CD14-positive monocyte (primary cell): ENCODE results near the gene ITGA6. TPM values are rescaled to one million over a fixed set of nuclear protein-coding genes. Genes with fewer than 3 reads are reported as not detected.

Source experiments
- DNase-seq, 3 donors: peaks; one replicate each; pipeline ENCODE4 v3.0.0-alpha.2; 2011 to 2022
- H2AFZ ChIP-seq: 2 replicates; pipeline ENCODE4 v1.6.0; 2012; ENCODE audit warnings: mild to moderate bottlenecking, low read depth, low read length, inconsistent platforms; ENCODE audit not compliant: insufficient read depth, poor library complexity, severe bottlenecking
- H3K27ac ChIP-seq, 2 donors: 1 replicate in 1 of 2; 2 replicates in 1 of 2; pipeline ENCODE4 v1.5.1; 2012 to 2013; ENCODE audit warnings: low read length in 2 of 2, control low read depth in 1 of 2, inconsistent platforms in 1 of 2, low read depth in 1 of 2, mild to moderate bottlenecking in 1 of 2
- H3K27me3 ChIP-seq, 2 donors: one replicate each; pipeline versions ENCODE4 v1.6.0 to v1.6.1; 2011 to 2013; ENCODE audit warnings: low read length in 2 of 2; ENCODE audit not compliant: control insufficient read depth in 2 of 2, insufficient read depth in 2 of 2
- H3K36me3 ChIP-seq, 2 donors: replicated peaks in 1 of 2; 1 replicate in 1 of 2; 2 replicates in 1 of 2; pipeline versions ENCODE4 v1.5.1 to v1.6.1; 2012 to 2013; ENCODE audit warnings: low read length in 2 of 2, control low read depth in 1 of 2, inconsistent platforms in 1 of 2, mild to moderate bottlenecking in 1 of 2; ENCODE audit not compliant: insufficient read depth in 2 of 2, control insufficient read depth in 1 of 2
- H3K4me1 ChIP-seq, 2 donors: 1 replicate in 1 of 2; 2 replicates in 1 of 2; pipeline versions ENCODE4 v1.5.1 to v1.6.1; 2012 to 2013; ENCODE audit warnings: low read length in 2 of 2, control low read depth in 1 of 2, inconsistent platforms in 1 of 2, mild to moderate bottlenecking in 1 of 2, moderate library complexity in 1 of 2; ENCODE audit not compliant: insufficient read depth in 2 of 2, control insufficient read depth in 1 of 2
- H3K4me2 ChIP-seq: replicated peaks from 2 replicates; pipeline ENCODE3; 2012; ENCODE audit warnings: low read length, moderate library complexity, mild to moderate bottlenecking; ENCODE audit not compliant: poor library complexity, severe bottlenecking; ENCODE audit errors: extremely low read depth
- H3K4me3 ChIP-seq, 3 experiments: fragments of 200-600 bp in 1 of 3; sonication (generic) in 1 of 3; replicated peaks in 1 of 3; 1 replicate in 2 of 3; 2 replicates in 1 of 3; pipeline ENCODE4 v1.5.1; 2011 to 2013; ENCODE audit warnings: low read length in 3 of 3, mild to moderate bottlenecking in 3 of 3, control low read depth in 2 of 3, low read depth in 2 of 3, inconsistent platforms in 1 of 3, moderate library complexity in 1 of 3
- H3K79me2 ChIP-seq: 2 replicates; pipeline ENCODE4 v1.6.0; 2012; ENCODE audit warnings: mild to moderate bottlenecking, control low read depth, inconsistent platforms, low read length, moderate library complexity; ENCODE audit not compliant: insufficient read depth
- H3K9ac ChIP-seq: 2 replicates; pipeline ENCODE4 v1.6.0; 2017; ENCODE audit warnings: low read length, mild to moderate bottlenecking; ENCODE audit not compliant: insufficient read depth, poor library complexity, severe bottlenecking
- H3K9me3 ChIP-seq, 2 donors: replicated peaks in 1 of 2; 1 replicate in 1 of 2; 2 replicates in 1 of 2; pipeline versions ENCODE4 v1.5.1 to v1.6.1; 2012 to 2013; ENCODE audit warnings: low read length in 2 of 2, control low read depth in 1 of 2; ENCODE audit not compliant: control insufficient read depth in 1 of 2, insufficient read depth in 1 of 2
- H4K20me1 ChIP-seq: 2 replicates; pipeline ENCODE4 v1.6.0; 2012; ENCODE audit warnings: mild to moderate bottlenecking, low read length, control low read depth, moderate library complexity; ENCODE audit not compliant: insufficient read depth
- H3K27ac Mint-ChIP-seq, 7 donors: one replicate each; pipeline ENCODE4 v1.8.0; 2020; ENCODE audit warnings: mild to moderate bottlenecking in 7 of 7, mixed read lengths in 7 of 7, moderate library complexity in 6 of 7, inconsistent platforms in 2 of 7
- H3K27me3 Mint-ChIP-seq, 3 donors: one replicate each; pipeline ENCODE4 v1.8.0; 2021 to 2022; ENCODE audit warnings: low read depth in 3 of 3, mild to moderate bottlenecking in 3 of 3, mixed read lengths in 3 of 3, moderate library complexity in 3 of 3, inconsistent platforms in 1 of 3
- H3K36me3 Mint-ChIP-seq, 2 donors: one replicate each; pipeline ENCODE4 v1.8.0; 2020; ENCODE audit warnings: mixed read lengths in 2 of 2, inconsistent platforms in 1 of 2, mild to moderate bottlenecking in 1 of 2
- H3K4me1 Mint-ChIP-seq: one replicate; pipeline ENCODE4 v1.8.0; 2020; ENCODE audit warnings: mild to moderate bottlenecking, mixed read lengths
- H3K4me3 Mint-ChIP-seq, 2 donors: one replicate each; pipeline ENCODE4 v1.8.0; 2020; ENCODE audit warnings: mild to moderate bottlenecking in 2 of 2, mixed read lengths in 2 of 2, moderate library complexity in 1 of 2
- H3K9me3 Mint-ChIP-seq, 7 donors: one replicate each; pipeline ENCODE4 v1.8.0; 2020 to 2022; ENCODE audit warnings: mixed read lengths in 7 of 7, mild to moderate bottlenecking in 6 of 7, moderate library complexity in 6 of 7, inconsistent platforms in 2 of 7
- WGBS: methylation state at CpG from one replicate; pipeline ENCODE4 v1.1.5; 2013; ENCODE audit warnings: missing lambda C conversion rate; ENCODE audit not compliant: insufficient coverage; 5-methylcytosine and 5-hydroxymethylcytosine counted together
- intact Hi-C, 2 donors: fragments of 100-400 bp; cut with micrococcal nuclease; formaldehyde crosslinking; loops; one replicate each; pipeline versions ENCODE4 v1.15.0 to v1.15.1; 2023
- polyA plus RNA-seq, 3 donors: library from polyadenylated mRNA; depleted of rRNA in 1 of 3; unstranded in 2 of 3; stranded (reverse) in 1 of 3; fragments of 300-500 nt in 2 of 3; fragments of >200 nt in 1 of 3; fragmentation: Illumina TruSeq in 2 of 3; gene quantifications; 1 replicate in 2 of 3; 2 replicates in 1 of 3; pipeline ENCODE4 v1.2.3, GENCODE V29; 2012 to 2021
- TF ChIP-seq, protein P1 (sequence below): fragments of 200-600 bp; IDR thresholded peaks from one replicate; pipeline ENCODE4 v1.8.0; 2022; ENCODE audit warnings: antibody characterized with exemption, mild to moderate bottlenecking

ITGA6 gene
- polyA plus RNA-seq, 3 donors, result 0.01 to 0.36 (median 0.20) TPM

DNA sequence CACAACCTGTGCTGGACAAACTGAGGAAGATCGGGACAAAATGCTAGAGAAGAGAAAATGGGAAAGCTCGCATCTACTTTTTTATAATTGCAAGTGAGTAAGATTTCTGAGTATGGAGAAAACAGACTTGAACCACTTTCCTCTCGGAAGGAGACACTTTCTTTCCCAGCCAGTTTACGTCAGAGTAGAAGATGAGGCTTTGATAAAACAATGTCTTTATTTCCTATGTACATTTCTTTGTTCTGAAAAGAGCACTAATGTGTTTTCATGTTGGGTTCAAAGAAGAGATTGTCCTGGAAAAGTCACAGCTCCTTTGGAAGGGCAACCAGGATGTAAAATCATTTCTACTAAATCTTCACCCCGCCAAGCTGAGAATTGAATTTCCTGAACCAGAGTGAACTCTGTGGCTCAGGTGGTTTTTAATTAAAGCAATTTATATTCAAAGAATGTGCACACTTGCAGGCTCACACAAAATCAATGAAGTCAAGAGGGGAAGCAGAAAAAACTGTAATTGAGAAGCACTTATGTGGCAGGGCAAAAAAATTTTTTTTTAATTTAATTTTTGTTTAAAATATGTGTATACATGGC, 23.4 kb upstream of the ITGA6 start:
- intact Hi-C loops, result no loop called here
- no peak overlapping the region for H2AFZ ChIP-seq
- TF ChIP-seq, protein P1, sequence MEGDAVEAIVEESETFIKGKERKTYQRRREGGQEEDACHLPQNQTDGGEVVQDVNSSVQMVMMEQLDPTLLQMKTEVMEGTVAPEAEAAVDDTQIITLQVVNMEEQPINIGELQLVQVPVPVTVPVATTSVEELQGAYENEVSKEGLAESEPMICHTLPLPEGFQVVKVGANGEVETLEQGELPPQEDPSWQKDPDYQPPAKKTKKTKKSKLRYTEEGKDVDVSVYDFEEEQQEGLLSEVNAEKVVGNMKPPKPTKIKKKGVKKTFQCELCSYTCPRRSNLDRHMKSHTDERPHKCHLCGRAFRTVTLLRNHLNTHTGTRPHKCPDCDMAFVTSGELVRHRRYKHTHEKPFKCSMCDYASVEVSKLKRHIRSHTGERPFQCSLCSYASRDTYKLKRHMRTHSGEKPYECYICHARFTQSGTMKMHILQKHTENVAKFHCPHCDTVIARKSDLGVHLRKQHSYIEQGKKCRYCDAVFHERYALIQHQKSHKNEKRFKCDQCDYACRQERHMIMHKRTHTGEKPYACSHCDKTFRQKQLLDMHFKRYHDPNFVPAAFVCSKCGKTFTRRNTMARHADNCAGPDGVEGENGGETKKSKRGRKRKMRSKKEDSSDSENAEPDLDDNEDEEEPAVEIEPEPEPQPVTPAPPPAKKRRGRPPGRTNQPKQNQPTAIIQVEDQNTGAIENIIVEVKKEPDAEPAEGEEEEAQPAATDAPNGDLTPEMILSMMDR, result no peak
- H3K27me3 Mint-ChIP-seq, result peaks cover 0 to 2% (median 2%) of the 10 kb centered on the region in 3 donors
- H3K27ac Mint-ChIP-seq, result no peak overlapping the region
- no peaks in the 10 kb centered on the region for H3K79me2 ChIP-seq
- H3K27ac ChIP-seq, result no peak overlapping the region
- no peaks in the 10 kb centered on the region for H3K4me1 ChIP-seq
- H3K9ac ChIP-seq, result no peak overlapping the region
- no peak for DNase-seq
- H3K4me3 ChIP-seq, result no peak overlapping the region
- H3K9me3 Mint-ChIP-seq, result no peaks in the 10 kb centered on the region
- H3K36me3 Mint-ChIP-seq, result no peaks in the 10 kb centered on the region
- WGBS, result no CpG with 5 or more reads among the region's 5 CpGs
- no peaks in the 10 kb centered on the region for H4K20me1 ChIP-seq
- H3K4me2 ChIP-seq, result no peak overlapping the region
- H3K4me3 Mint-ChIP-seq, result no peak overlapping the region
- H3K9me3 ChIP-seq, result no peaks in the 10 kb centered on the region
- H3K27me3 ChIP-seq, result no peaks in the 10 kb centered on the region
- no peaks in the 10 kb centered on the region for H3K36me3 ChIP-seq
- no peaks in the 10 kb centered on the region for H3K4me1 Mint-ChIP-seq

DNA sequence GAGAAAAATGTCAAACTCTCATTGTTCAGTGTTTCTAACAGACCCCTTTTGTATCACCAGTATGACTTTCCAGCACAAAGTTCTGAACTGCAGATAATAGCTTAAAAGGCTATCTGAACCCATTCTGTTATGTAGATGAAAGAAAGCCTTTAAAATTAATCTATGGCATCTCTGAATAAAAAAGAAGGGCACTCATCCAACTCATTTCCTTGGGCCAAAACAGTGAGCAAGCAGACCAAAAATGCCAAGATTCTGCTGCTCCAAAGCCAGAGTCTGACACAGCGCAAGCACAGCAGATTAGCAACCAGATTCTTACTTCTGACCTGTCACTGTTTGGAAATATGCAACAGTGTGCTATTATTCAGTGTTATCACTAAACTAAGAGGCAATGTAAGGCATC, 22.6 kb upstream of the ITGA6 start:
- no peak overlapping the region for H3K4me3 Mint-ChIP-seq
- Histone ChIP-seq H3K36me3 (no peaks in the 10 kb centered on the region), H3K9me3 (no peaks in the 10 kb centered on the region), H3K4me3 (no peak overlapping the region), H4K20me1 (no peaks in the 10 kb centered on the region), H3K79me2 (no peaks in the 10 kb centered on the region), H3K4me2 (no peak overlapping the region), H3K27ac (no peak overlapping the region), H3K4me1 (no peaks in the 10 kb centered on the region), H2AFZ (no peak overlapping the region), H3K27me3 (no peaks in the 10 kb centered on the region), H3K9ac (no peak overlapping the region)
- H3K4me1 Mint-ChIP-seq, result no peaks in the 10 kb centered on the region
- TF ChIP-seq, protein P1, result no peak
- no peak overlapping the region for H3K27ac Mint-ChIP-seq
- H3K27me3 Mint-ChIP-seq, result peaks cover 0 to 2% (median 2%) of the 10 kb centered on the region in 3 donors
- H3K36me3 Mint-ChIP-seq, result no peaks in the 10 kb centered on the region
- no peak for DNase-seq
- no peaks in the 10 kb centered on the region for H3K9me3 Mint-ChIP-seq
- intact Hi-C loops, result no loop called here
- WGBS, result no CpG with 5 or more reads among the region's 1 CpG
